ENCODE measurements around the gene DTNB.
"Not testable (repeated sequence)": the region's sequence is repeated elsewhere in the genome, so short reads cannot be mapped to it uniquely, and the experiment has no call there.

Gene DTNB

GRCh38 chr2:25409044-25409443, 264.3 kb downstream of the DTNB start:
- no peaks in the 10 kb centered on the region for H3K27me3 ChIP-seq
- H3K27ac ChIP-seq, result no peak overlapping the region
- TF ChIP-seq CTCF (IDR thresholded peaks at IDR 0.05), result no peak
- no peaks in the 10 kb centered on the region for H3K36me3 ChIP-seq
- no peak overlapping the region for H3K4me3 ChIP-seq (ENCODE audit: low read depth in 1 of 2, low read length in 1 of 2)
- H3K4me1 ChIP-seq (ENCODE audit: control insufficient read depth in 1 of 2, insufficient read depth in 1 of 2, low read depth in 1 of 2, low read length in 1 of 2), result no peaks in the 10 kb centered on the region
- no peaks in the 10 kb centered on the region for H3K9me3 ChIP-seq

- no peak overlapping the region for H3K27ac ChIP-seq
- H3K36me3 ChIP-seq, result no peaks in the 10 kb centered on the region
- TF ChIP-seq CTCF (IDR thresholded peaks at IDR 0.05), result no peak
Measured at GRCh38 chr2:25405611-25406295, 267.6 kb downstream of the DTNB start.

GRCh38 chr2:25403120-25403760, 270.1 kb downstream of the DTNB start:
- not testable (repeated sequence) for H3K9me3 ChIP-seq; H3K4me1 ChIP-seq (ENCODE audit: control insufficient read depth in 1 of 2, insufficient read depth in 1 of 2, low read depth in 1 of 2, low read length in 1 of 2); H3K27ac ChIP-seq; H3K27me3 ChIP-seq; H3K36me3 ChIP-seq; H3K4me3 ChIP-seq (ENCODE audit: low read depth in 1 of 2, low read length in 1 of 2)

More at GRCh38 chr2:25405611-25406295, 267.6 kb downstream of the DTNB start:
- Histone ChIP-seq H3K9me3 (no peaks in the 10 kb centered on the region), H3K4me3 (ENCODE audit: low read depth in 1 of 2, low read length in 1 of 2) (no peak overlapping the region), H3K4me1 (ENCODE audit: control insufficient read depth in 1 of 2, insufficient read depth in 1 of 2, low read depth in 1 of 2, low read length in 1 of 2) (no peaks in the 10 kb centered on the region), H3K27me3 (no peaks in the 10 kb centered on the region)

- no peak overlapping the region for H3K4me3 ChIP-seq (ENCODE audit: low read depth in 1 of 2, low read length in 1 of 2)
- no peaks in the 10 kb centered on the region for H3K9me3 ChIP-seq
- no peaks in the 10 kb centered on the region for H3K36me3 ChIP-seq
- no peak overlapping the region for H3K27ac ChIP-seq
- no peak for TF ChIP-seq CTCF (IDR thresholded peaks at IDR 0.05)
- H3K27me3 ChIP-seq, result no peaks in the 10 kb centered on the region
- no peaks in the 10 kb centered on the region for H3K4me1 ChIP-seq (ENCODE audit: control insufficient read depth in 1 of 2, insufficient read depth in 1 of 2, low read depth in 1 of 2, low read length in 1 of 2)
Measured at GRCh38 chr2:25402477-25402876, 270.9 kb downstream of the DTNB start.

- Histone ChIP-seq H3K9me3 (no peaks in the 10 kb centered on the region), H3K36me3 (no peaks in the 10 kb centered on the region), H3K27me3 (no peaks in the 10 kb centered on the region), H3K4me1 (ENCODE audit: control insufficient read depth in 1 of 2, insufficient read depth in 1 of 2, low read depth in 1 of 2, low read length in 1 of 2) (no peaks in the 10 kb centered on the region), H3K4me3 (ENCODE audit: low read depth in 1 of 2, low read length in 1 of 2) (no peak overlapping the region), H3K27ac (no peak overlapping the region)
- TF ChIP-seq CTCF (IDR thresholded peaks at IDR 0.05), result no peak
Measured at GRCh38 chr2:25401307-25402026, 271.9 kb downstream of the DTNB start.

Data from neutrophil (primary cell).